GM13976 (cell line): ENCODE results near the gene CEBPE.

Experiments
- DNase-seq: peaks from one replicate; pipeline ENCODE4 v3.0.0; 2012; ENCODE audit warnings: low spot score
- in situ Hi-C: fragments of 300-500 bp; cut with MboI; formaldehyde crosslinking; loops from one replicate; pipeline ENCODE4 v1.12.0; 2022; ENCODE audit warnings: low sequenced_read_pairs, mixed read lengths, inconsistent platforms; ENCODE audit not compliant: unreplicated experiment
- TF ChIP-seq, protein P1 (sequence below): IDR thresholded peaks from 2 replicates; pipeline ENCODE4 v1.5.1; 2012; ENCODE audit warnings: borderline replicate concordance, mild to moderate bottlenecking; ENCODE audit not compliant: insufficient read depth; ENCODE audit errors: extremely low read depth, missing control alignments, control extremely low read depth

The CEBPE gene

DNA sequence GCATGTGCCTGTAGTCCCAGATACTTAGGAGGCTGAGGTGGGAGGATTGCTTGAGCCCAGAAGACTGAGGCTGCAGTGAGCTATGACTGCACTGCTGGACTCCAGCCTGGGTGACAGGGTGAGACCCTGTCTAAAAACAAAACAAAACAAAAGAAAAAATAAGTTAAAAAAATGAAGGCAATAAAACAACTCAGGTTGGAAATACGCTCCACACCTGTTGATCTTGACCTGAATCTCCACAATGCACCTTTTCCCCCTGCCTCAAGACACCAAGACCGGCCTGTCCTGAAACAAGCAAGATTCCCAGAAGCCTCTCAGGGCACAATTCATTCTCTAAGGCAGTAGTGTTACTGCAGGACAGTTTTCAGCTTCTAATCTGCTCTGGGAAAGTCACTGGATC, 20.8 kb upstream of the CEBPE start:
- in situ Hi-C loops: no loop called here

GRCh38 chr14:23137813-23138535, 18.9 kb upstream of the CEBPE start:
- no peak for DNase-seq
- TF ChIP-seq, protein P1, sequence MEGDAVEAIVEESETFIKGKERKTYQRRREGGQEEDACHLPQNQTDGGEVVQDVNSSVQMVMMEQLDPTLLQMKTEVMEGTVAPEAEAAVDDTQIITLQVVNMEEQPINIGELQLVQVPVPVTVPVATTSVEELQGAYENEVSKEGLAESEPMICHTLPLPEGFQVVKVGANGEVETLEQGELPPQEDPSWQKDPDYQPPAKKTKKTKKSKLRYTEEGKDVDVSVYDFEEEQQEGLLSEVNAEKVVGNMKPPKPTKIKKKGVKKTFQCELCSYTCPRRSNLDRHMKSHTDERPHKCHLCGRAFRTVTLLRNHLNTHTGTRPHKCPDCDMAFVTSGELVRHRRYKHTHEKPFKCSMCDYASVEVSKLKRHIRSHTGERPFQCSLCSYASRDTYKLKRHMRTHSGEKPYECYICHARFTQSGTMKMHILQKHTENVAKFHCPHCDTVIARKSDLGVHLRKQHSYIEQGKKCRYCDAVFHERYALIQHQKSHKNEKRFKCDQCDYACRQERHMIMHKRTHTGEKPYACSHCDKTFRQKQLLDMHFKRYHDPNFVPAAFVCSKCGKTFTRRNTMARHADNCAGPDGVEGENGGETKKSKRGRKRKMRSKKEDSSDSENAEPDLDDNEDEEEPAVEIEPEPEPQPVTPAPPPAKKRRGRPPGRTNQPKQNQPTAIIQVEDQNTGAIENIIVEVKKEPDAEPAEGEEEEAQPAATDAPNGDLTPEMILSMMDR: no peak
- in situ Hi-C loops: no loop called here

More for the DNA sequence above, 20.8 kb upstream of the CEBPE start:
- TF ChIP-seq, protein P1: no peak
- DNase-seq: no peak

DNA sequence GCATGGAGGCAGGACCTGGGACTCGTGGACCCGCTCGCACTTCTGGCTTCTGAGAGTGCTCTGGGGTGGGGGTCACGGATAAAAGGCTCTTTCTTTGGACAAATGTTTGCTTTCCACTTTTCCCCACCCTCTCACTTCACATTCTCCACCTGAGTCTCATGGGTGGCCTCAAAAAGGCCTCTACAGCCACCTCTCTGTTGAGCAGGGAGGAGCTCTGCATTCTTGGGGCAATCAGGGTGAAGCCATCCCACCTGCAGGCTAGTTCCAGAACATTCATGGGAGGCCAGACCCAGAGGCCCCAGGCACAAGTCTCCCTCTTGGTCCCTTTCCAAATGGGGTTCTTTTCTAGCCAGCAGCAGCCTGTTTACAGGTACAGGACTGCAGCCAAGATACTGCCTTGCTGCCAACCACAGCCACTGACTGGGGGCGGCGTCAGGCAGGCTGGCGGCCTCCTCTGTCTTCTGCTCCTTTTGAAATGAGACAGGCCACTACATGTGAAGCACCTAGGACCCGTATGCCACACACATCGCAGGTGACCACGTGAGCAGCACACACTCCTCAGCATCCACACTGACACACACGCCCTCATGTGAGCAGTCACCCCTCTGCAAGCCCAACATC, 18.2 kb upstream of the CEBPE start:
- TF ChIP-seq, protein P1: no peak
- in situ Hi-C loops: no loop called here
- no peak for DNase-seq

- DNase-seq: no peak
- in situ Hi-C loops: no loop called here
- TF ChIP-seq, protein P1: no peak
These were observed 17.6 kb upstream of the CEBPE start for GRCh38 chr14:23136566-23137133.

DNA sequence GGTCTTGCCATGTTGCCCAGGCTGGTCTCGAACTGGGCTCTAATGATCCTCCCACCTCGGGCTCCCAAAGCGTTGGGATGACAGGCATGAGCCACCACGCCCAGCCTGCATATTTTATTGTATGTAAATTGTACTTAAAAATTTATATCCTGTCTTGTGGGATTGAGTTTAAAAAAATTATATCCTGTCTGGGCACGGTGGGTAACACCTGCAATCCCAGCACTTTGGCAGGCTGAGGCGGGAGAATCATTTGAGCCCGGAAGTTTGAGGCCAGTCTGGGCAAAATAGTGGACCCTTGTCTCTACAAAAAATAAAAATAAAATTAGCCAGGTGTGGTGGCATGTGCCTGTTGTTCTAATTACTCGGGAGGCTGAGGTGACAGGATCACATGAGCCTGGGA, 13.9 kb upstream of the CEBPE start:
- in situ Hi-C loops: no loop called here
- TF ChIP-seq, protein P1: no peak
- no peak for DNase-seq

GRCh38 chr14:23131482-23131881, 12.4 kb upstream of the CEBPE start:
- DNase-seq: no peak
- in situ Hi-C loops: no loop called here
- TF ChIP-seq, protein P1: no peak
